ENCODE measurements around the gene LGR6. TPM values are rescaled to one million over a fixed set of nuclear protein-coding genes. Genes with fewer than 3 reads are reported as not detected.

Gene LGR6
- total RNA-seq, 1 donor = not detected

- TF ChIP-seq CTCF (IDR thresholded peaks at IDR 0.05; ENCODE audit: insufficient read depth, low read length) = no peak
- no peak for DNase-seq (ENCODE audit: low read depth)
- no peak overlapping the region for H3K4me3 ChIP-seq (ENCODE audit: low read depth, low read length)
These were observed 12.0 kb upstream of the LGR6 start for GRCh38 chr1:202181586-202181985.

- DNase-seq (ENCODE audit: low read depth) = no peak
- no peak for TF ChIP-seq CTCF (IDR thresholded peaks at IDR 0.05; ENCODE audit: insufficient read depth, low read length)
- H3K4me3 ChIP-seq (ENCODE audit: low read depth, low read length) = no peak overlapping the region
These were observed 11.3 kb upstream of the LGR6 start for GRCh38 chr1:202182040-202182877.

- peak; percentile 92 for TF ChIP-seq CTCF (IDR thresholded peaks at IDR 0.05; ENCODE audit: insufficient read depth, low read length)
- no peak overlapping the region for H3K4me3 ChIP-seq (ENCODE audit: low read depth, low read length)
These were observed 8.7 kb upstream of the LGR6 start for GRCh38 chr1:202184750-202185460.

GRCh38 chr1:202186327-202186726 is 7.3 kb upstream of the LGR6 start:
- H3K4me3 ChIP-seq (ENCODE audit: low read depth, low read length) = no peak overlapping the region
- no peak for DNase-seq (ENCODE audit: low read depth)
- no peak for TF ChIP-seq CTCF (IDR thresholded peaks at IDR 0.05; ENCODE audit: insufficient read depth, low read length)

More at GRCh38 chr1:202184750-202185460, 8.7 kb upstream of the LGR6 start:
- DNase-seq (ENCODE audit: low read depth) = peak; percentile 80

GRCh38 chr1:202187041-202187671 is 6.4 kb upstream of the LGR6 start:
- H3K4me3 ChIP-seq (ENCODE audit: low read depth, low read length) = no peak overlapping the region
- no peak for DNase-seq (ENCODE audit: low read depth)
- no peak for TF ChIP-seq CTCF (IDR thresholded peaks at IDR 0.05; ENCODE audit: insufficient read depth, low read length)

GRCh38 chr1:202187697-202188407 is 5.7 kb upstream of the LGR6 start:
- no peak for DNase-seq (ENCODE audit: low read depth)
- TF ChIP-seq CTCF (IDR thresholded peaks at IDR 0.05; ENCODE audit: insufficient read depth, low read length) = no peak

More at GRCh38 chr1:202187697-202188407, 5.7 kb upstream of the LGR6 start:
- H3K4me3 ChIP-seq (ENCODE audit: low read depth, low read length) = no peak overlapping the region

All from fibroblast of the aortic adventitia (primary cell).